Measurements from ENCODE around the gene ARFGAP3. TPM values are rescaled to one million over a fixed set of nuclear protein-coding genes. Genes with fewer than 3 reads are reported as not detected.
A peak's percentile ranks its signal among the peaks of the same experiment; 100 is the strongest.

ARFGAP3 gene
- total RNA-seq, 4 donors from 2014 or later: 28.2 to 43.8 (median 36.0) TPM

DNA sequence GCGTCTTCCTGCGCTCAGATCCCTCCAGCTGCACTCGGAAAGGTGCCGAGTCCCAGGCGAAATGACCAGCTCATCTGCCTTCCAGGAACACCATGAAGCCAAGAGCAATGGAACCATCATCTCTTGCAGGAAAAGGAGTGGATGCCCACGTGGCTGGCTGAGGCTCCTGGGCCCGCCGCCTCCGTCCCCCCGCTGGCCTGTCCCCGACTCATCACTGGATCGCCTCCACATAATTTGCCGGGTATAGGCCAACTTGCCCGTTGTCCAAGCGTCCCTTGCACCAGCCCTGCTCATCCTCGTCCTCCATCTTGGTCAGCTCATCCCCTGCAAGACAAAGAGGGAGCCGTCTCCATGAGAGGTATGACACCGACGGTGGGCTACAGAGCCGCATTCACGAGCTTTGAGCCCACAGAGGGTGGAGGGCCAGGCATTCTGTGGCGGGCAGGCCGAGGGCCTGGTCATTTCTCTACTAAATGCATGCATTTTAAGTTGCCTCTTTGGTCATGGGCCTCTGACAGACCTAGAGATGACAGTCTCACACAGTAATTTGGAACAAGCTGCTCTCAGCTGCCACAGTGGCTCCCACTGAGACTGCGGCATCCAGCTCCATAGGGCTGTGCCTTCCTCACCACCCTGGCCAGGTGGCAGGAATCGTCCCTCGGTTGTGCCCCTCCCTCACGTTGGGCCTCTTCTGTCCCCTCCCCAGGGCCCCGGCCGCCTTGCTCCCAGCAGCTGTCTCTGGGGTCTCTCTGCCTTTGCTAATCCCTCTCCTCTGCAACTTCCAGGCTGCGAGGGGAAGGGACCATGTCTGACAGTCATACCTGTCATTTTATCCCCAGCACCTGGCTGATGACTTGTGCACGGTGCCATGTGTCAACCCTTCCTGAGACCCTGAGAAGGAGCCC lies 14.3 kb upstream of the ARFGAP3 start:
- intact Hi-C loops (cut with DNase I; ENCODE audit: low total_unique reads) (no loop called here), in situ Hi-C loops (cut with MboI; ENCODE audit: low sequenced_read_pairs in 4 of 4) (loop anchor here in 3 of 4 donors (5.0 to 25.0 kb wide), 3 partner anchors 91 to 166 kb away; no protein-coding TSS in a partner anchor)
- ATAC-seq: no peak
- Histone ChIP-seq H3K27me3 (no peaks in the 10 kb centered on the region), H3K27ac (peak overlapping the region in 2 of 4 donors; percentile 54 to 71), H3K36me3 (peaks cover 0 to 44% of the 10 kb centered on the region in 2 donors), H3K4me1 (peaks cover 28 to 30% of the 10 kb centered on the region in 2 donors), H3K9me3 (no peaks in the 10 kb centered on the region), H3K4me3 (no peak overlapping the region)
- no peak for DNase-seq
- TF ChIP-seq POLR2A (IDR thresholded peaks at IDR 0.05): no peak
- TF ChIP-seq, protein P1, sequence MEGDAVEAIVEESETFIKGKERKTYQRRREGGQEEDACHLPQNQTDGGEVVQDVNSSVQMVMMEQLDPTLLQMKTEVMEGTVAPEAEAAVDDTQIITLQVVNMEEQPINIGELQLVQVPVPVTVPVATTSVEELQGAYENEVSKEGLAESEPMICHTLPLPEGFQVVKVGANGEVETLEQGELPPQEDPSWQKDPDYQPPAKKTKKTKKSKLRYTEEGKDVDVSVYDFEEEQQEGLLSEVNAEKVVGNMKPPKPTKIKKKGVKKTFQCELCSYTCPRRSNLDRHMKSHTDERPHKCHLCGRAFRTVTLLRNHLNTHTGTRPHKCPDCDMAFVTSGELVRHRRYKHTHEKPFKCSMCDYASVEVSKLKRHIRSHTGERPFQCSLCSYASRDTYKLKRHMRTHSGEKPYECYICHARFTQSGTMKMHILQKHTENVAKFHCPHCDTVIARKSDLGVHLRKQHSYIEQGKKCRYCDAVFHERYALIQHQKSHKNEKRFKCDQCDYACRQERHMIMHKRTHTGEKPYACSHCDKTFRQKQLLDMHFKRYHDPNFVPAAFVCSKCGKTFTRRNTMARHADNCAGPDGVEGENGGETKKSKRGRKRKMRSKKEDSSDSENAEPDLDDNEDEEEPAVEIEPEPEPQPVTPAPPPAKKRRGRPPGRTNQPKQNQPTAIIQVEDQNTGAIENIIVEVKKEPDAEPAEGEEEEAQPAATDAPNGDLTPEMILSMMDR (IDR thresholded peaks at IDR 0.05 in 4 of 5, conservative IDR thresholded peaks at IDR 0.05 in 1 of 5): no peak

- intact Hi-C loops (cut with DNase I; ENCODE audit: low total_unique reads) (loop anchor here (2.0 kb wide), 2 partner anchors 89 to 165 kb away; no protein-coding TSS in a partner anchor), in situ Hi-C loops (cut with MboI; ENCODE audit: low sequenced_read_pairs in 4 of 4) (loop anchor here (5.0 to 25.0 kb wide), 6 partner anchors 85 to 167 kb away; no protein-coding TSS in a partner anchor)
- no peak for TF ChIP-seq POLR2A (IDR thresholded peaks at IDR 0.05)
- TF ChIP-seq, protein P1 (IDR thresholded peaks at IDR 0.05 in 4 of 5, conservative IDR thresholded peaks at IDR 0.05 in 1 of 5): no peak
- Histone ChIP-seq H3K4me1 (peaks cover 28 to 30% of the 10 kb centered on the region in 2 donors), H3K4me3 (no peak overlapping the region), H3K27me3 (no peaks in the 10 kb centered on the region), H3K36me3 (peaks cover 0 to 33% of the 10 kb centered on the region in 2 donors), H3K27ac (peak overlapping the region in 2 of 4 donors; percentile 81 to 83), H3K9me3 (no peaks in the 10 kb centered on the region)
- DNase-seq (no peak), ATAC-seq (no peak)
Measured at GRCh38 chr22:42869888-42870480, 12.9 kb upstream of the ARFGAP3 start.

DNA sequence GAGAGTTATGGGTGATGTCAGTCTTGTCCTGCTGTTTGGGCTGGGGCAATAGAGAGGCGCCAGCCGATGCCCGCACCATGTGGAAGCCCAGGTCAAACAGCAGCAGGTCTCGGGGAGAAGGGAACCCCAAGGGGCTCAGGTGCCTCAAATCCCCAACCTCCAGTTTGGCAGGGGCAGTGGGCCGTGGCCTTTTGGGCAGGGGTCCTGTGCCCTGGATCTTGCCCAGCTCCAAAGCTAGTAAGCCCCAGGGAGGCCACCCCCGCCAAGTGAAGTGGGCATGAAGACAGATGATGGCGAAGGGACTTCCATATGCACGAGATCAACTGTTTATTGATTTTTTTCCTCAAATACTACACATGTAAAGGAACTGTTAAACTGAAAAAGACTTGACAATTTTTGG lies 12.4 kb upstream of the ARFGAP3 start:
- no peak for DNase-seq
- H3K4me3 ChIP-seq: no peak overlapping the region
- H3K27ac ChIP-seq: peak overlapping the region; percentile 79 to 83 (median 81)
- peaks cover 0 to 33% of the 10 kb centered on the region in 2 donors for H3K36me3 ChIP-seq
- intact Hi-C loops (cut with DNase I; ENCODE audit: low total_unique reads): loop anchor here (2.0 kb wide), 2 partner anchors 89 to 165 kb away; no protein-coding TSS in a partner anchor
- ATAC-seq: no peak
- no peaks in the 10 kb centered on the region for H3K9me3 ChIP-seq
- no peaks in the 10 kb centered on the region for H3K27me3 ChIP-seq
- TF ChIP-seq, protein P1 (IDR thresholded peaks at IDR 0.05 in 4 of 5, conservative IDR thresholded peaks at IDR 0.05 in 1 of 5): no peak
- no peak for TF ChIP-seq POLR2A (IDR thresholded peaks at IDR 0.05)
- H3K4me1 ChIP-seq: peaks cover 28 to 30% of the 10 kb centered on the region in 2 donors
- in situ Hi-C loops (cut with MboI; ENCODE audit: low sequenced_read_pairs in 4 of 4): loop anchor here (5.0 to 25.0 kb wide), 5 partner anchors 85 to 168 kb away; no protein-coding TSS in a partner anchor

GRCh38 chr22:42868751-42869251 lies 11.7 kb upstream of the ARFGAP3 start:
- Histone ChIP-seq H3K27ac (peak overlapping the region; percentile 79 to 83 (median 81)), H3K9me3 (no peaks in the 10 kb centered on the region), H3K4me3 (no peak overlapping the region), H3K27me3 (no peaks in the 10 kb centered on the region), H3K4me1 (peaks cover 28 to 30% of the 10 kb centered on the region in 2 donors), H3K36me3 (peaks cover 0 to 27% of the 10 kb centered on the region in 2 donors)
- in situ Hi-C loops (cut with MboI; ENCODE audit: low sequenced_read_pairs in 4 of 4) (loop anchor here (5.0 to 25.0 kb wide), 5 partner anchors 84 to 168 kb away; no protein-coding TSS in a partner anchor), intact Hi-C loops (cut with DNase I; ENCODE audit: low total_unique reads) (loop anchor here (2.0 kb wide), 2 partner anchors 90 to 166 kb away; no protein-coding TSS in a partner anchor)
- peak; percentile 72 to 75 for ATAC-seq
- peak in 1 of 2 donors; percentile 24 for TF ChIP-seq POLR2A (IDR thresholded peaks at IDR 0.05)
- TF ChIP-seq, protein P1 (IDR thresholded peaks at IDR 0.05 in 4 of 5, conservative IDR thresholded peaks at IDR 0.05 in 1 of 5): no peak
- peak; percentile 89 to 94 for DNase-seq
